MV-4-11 (cell line): ENCODE data around the gene MCCD1.

Experiments used
- DNase-seq: peaks from one replicate; lab custom pipeline; 2025; lab: John Stamatoyannopoulos, UW

The MCCD1 gene

DNA sequence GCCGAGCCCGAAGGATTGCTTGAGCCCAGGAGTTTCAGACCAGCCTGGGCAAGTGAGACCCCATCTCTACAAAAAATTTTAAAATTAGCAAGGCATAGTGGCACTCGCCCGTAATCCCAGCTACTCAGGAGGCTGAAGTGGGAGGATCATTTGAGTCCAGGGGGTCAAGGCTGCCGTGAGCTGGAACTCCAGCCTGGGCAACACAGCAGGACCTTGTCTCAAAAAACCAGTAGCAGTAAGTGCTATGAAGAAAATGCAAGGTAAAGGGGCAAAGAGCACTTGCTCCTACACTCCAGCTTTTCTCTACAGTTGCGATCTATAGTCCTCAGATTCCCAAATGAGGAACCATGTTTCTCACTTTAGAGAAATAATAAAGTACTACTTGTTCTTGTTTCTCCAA lies 14.9 kb downstream of the MCCD1 start:
- no peak for DNase-seq

DNA sequence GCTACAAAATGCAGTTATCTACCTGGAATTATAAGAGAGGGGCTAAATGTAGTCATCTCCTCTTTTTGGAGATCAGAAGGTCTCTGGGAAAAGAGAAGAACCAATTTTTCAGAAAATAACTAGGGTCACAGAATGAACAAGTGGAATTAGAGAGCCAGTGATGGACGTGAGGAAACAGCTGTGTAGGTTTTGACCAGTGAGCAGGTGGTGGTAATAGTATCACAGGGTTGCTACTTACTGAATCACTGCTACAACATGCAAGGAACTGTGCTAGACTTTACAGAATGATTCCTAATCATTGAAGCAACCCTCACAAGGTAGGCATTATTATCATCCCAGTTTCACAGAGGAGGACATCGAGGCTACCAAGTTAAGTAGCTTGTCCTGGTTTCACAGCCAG lies 15.9 kb downstream of the MCCD1 start:
- no peak for DNase-seq

GRCh38 chr6:31545291-31545690 lies 16.5 kb downstream of the MCCD1 start:
- DNase-seq = no peak

- DNase-seq = peak; percentile 86
Measured at GRCh38 chr6:31546339-31546957, 17.7 kb downstream of the MCCD1 start, which contains the start of gene ATP6V1G2. Gene ATP6V1G2, minus strand, starts transcription at chr6:31546608. Its CDS starts 49 bp downstream, at chr6:31546559.

GRCh38 chr6:31546958-31547726 lies 18.4 kb downstream of the MCCD1 start, which contains the start of gene NFKBIL1:
Gene NFKBIL1, plus strand, starts transcription at chr6:31547608. Its CDS starts 87 bp downstream, at chr6:31547695.
- peak; percentile 97 for DNase-seq

DNA sequence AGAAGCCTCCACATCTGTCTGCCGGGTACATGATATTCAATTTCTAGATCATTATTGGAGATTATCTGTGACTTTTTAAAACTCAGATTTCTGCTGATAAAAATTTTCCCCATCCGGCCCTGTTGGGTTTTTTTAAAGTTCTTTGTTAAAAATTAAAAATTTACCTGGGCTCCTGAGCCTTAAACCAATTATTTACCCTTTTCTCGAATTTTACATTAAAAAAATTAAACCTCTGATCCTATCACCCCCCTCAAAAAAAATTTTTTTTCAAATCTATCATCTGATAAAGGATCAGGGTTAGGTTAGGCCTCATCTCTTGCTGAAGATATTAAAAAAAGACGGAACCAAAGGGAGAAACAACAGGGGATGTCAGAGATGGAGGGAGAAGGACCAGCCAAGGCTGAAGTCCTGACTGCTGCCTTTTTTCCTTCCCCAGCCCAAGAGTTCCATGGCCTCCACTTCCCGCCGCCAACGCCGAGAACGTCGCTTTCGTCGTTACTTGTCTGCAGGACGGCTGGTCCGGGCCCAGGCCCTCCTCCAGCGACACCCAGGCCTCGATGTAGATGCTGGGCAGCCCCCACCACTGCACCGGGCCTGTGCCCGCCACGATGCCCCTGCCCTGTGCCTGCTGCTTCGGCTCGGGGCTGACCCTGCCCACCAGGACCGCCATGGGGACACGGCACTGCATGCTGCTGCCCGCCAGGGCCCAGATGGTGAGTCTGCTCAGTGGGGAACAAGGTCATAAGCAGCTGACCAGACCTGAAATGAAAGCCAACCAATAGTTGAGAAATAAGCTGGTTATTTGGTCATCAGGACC lies 19.2 kb downstream of the MCCD1 start:
- peak; percentile 23 for DNase-seq

DNA sequence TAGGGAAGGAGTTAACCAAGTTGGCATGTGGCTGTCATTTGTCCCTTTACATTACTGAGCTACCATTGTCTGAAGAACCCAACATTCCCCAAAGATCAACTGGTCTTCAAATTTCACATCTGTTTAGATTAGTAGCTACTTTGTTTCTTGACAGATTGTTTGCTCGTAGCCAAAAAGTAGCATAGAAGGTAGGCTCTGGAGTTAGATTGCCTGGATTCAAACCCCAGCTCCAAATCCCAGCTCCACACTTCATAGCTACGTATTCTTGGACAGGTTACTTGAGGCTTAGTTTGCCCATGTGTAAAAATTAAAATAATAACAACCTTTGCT lies 19.7 kb downstream of the MCCD1 start:
- DNase-seq = no peak

DNA sequence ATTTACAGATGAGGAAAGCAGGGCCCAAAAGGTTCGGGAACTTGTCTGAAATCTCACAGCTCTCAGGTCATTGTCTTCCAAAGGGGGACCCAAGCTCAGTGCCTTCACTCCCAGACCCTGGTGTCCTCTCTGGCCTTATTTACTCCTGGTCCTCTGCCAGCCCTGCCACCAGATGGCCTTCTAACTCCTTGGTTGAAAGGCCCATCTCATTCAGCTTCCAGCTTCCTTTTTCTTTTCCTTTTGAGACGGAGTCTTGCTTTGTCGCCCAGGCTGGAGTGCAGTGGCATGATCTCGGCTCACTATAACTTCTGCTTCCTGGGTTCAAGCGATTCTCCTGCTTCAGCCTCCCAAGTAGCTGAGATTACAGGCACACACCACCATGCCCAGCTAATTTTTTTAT lies 22.6 kb downstream of the MCCD1 start:
- DNase-seq = peak; percentile 86

GRCh38 chr6:31556307-31556706 lies 27.5 kb downstream of the MCCD1 start:
- no peak for DNase-seq

DNA sequence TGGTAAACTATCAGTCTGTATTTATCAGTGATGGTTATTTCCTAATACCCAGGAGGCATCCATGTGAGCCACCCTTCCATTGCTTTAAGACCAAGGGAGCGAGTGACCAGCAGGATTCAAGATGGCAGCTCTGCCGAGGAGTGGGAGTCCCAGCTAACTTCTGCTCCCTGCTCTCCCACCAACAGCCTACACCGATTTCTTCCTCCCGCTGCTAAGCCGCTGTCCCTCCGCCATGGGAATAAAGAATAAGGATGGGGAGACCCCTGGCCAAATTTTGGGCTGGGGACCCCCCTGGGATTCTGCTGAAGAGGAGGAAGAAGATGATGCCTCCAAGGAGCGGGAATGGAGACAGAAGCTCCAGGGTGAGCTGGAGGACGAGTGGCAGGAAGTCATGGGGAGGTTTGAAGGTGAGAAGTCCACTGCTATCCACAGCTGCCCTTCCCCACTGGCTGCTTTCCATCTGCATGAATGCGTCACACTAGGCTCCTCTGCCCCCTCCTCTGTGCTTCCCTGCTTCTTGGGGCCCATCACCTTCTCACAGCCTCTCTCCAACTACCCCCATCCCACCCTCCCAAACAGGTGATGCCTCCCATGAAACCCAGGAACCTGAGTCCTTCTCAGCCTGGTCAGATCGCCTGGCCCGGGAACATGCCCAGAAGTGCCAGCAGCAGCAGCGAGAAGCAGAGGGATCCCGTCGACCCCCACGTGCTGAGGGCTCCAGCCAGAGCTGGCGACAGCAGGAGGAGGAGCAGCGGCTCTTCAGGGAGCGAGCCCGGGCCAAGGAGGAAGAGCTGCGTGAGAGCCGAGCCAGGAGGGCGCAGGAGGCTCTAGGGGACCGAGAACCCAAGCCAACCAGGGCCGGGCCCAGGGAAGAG lies 28.9 kb downstream of the MCCD1 start:
- DNase-seq = no peak

- no peak for DNase-seq
Measured at GRCh38 chr6:31558318-31558625, 29.5 kb downstream of the MCCD1 start.

DNA sequence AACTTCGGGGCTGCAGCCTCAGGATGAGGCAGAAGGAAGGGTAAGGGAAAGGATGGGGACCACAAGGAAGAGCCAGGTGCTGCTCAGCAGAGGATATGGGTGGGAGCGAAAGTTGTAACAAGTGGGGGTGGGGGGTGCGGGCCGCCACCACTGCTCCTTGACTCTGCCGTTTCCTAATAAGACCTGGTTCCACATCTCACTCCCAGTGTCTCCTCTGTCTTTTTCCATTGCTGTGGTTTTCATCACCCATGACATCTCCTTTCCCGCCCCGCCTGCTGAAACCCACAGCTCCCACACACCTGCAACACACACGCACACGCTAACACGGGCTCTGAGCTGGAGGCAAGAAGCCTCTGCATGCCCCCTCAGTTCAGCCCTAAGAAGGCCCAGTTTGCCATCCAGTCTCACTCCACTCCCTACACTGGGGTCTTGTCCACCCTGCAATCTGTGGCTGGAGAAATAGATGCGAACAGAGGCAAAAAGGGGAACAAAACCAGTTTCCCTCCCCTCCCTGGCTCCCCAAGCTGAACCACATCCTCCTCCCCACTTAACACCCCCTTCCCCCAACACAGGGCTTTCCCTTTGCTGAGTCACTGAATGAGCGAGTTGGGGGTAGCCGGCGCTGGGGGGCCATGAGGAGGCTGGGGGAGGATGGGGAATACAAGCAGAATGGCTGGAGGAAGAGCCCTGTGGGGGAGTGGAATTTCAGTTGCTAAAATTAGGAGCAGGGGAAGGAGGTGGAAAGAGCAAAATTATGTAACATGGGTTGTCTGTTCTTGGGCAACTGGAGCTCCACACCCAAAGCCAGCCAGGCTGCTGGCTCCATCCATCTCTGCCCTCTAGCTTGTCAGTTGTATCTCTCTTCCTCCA lies 30.1 kb downstream of the MCCD1 start:
- peak; percentile 99 for DNase-seq

- no peak for DNase-seq
Measured at GRCh38 chr6:31559606-31559957, 30.8 kb downstream of the MCCD1 start.

- peak; percentile 98 for DNase-seq
Measured at GRCh38 chr6:31559958-31560696, 31.4 kb downstream of the MCCD1 start.

DNA sequence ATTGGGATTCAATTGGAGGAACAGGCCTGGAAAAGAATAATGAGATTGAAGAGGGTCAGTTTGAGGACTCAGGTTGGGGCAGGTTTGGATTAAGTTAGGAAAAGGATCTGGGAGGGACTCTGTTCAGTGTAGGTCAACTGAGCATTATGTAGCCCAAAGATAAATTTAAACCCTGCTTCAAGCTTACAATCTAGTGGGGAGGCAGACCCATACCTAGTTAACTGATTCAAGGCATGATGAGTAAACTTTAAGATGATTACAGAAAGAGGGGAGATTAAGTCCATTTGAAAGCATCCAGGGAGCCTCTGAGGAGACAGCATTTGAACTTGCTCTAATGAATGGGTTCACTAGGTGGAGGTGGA lies 31.9 kb downstream of the MCCD1 start:
- no peak for DNase-seq

DNA sequence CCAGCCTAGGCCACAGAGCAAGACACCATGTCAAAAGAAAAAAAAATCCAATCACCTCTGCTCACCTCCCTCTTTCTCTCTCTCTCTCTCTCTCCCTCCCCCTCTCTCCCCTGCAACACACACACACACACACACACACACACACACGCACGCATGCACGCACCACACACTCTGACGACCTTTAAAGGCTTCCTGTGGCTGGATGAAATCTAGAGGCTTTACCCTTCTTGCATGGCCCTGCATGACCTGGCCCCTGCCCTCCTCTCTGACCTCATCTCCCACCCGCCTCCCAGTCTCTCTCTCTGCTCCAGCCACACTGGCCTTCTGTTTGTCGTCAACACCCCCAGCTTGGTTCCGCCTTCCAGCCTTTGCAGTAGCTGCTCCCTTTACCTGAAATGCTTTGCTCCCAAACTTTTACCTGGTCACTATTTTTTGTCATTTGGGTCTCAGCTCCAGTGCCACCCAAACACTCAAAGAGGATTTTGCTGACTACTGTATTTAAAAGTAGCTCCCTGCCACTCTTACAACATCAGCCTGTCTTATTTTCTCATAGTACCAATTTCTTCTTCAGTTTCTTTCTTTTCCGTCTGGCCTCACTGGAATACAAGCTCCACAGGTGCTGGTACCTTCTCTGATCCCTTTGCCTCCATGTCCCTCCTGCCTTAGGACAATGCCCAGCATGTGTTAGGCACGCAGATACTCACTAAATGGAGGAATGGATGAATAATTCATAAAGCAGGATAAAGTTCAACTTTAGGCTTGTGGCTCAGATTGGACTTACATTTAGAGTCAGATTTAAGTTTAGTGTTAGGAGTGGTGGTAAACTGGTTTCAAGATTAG lies 39.0 kb downstream of the MCCD1 start:
- no peak for DNase-seq

GRCh38 chr6:31568537-31568961 lies 39.8 kb downstream of the MCCD1 start:
- peak; percentile 90 for DNase-seq

GRCh38 chr6:31569861-31570536 lies 41.2 kb downstream of the MCCD1 start:
- no peak for DNase-seq
